HG03039 (cell line): Measurements from ENCODE around the gene KDM3A.

Experiments
- ATAC-seq: cut with Tn5 transposase; IDR thresholded peaks from one replicate; pipeline ENCODE4 v1.9.1; 2021; ENCODE audit warnings: mild to moderate bottlenecking, moderate library complexity; ENCODE audit not compliant: unreplicated experiment

KDM3A gene

GRCh38 chr2:86512034-86512433 is 70.9 kb downstream of the KDM3A start:
- ATAC-seq = no peak

GRCh38 chr2:86512892-86513291 is 71.7 kb downstream of the KDM3A start:
- no peak for ATAC-seq

- no peak for ATAC-seq
Measured at GRCh38 chr2:86513948-86514660, 72.9 kb downstream of the KDM3A start.

- ATAC-seq = no peak
Measured at GRCh38 chr2:86518481-86518880, 77.3 kb downstream of the KDM3A start.

GRCh38 chr2:86519349-86519748 is 78.2 kb downstream of the KDM3A start:
- ATAC-seq = no peak

GRCh38 chr2:86520153-86520552 is 79.0 kb downstream of the KDM3A start:
- no peak for ATAC-seq

- ATAC-seq = no peak
Measured at GRCh38 chr2:86521922-86522321, 80.8 kb downstream of the KDM3A start.

GRCh38 chr2:86522711-86523110 is 81.5 kb downstream of the KDM3A start:
- ATAC-seq = no peak

GRCh38 chr2:86523491-86523890 is 82.3 kb downstream of the KDM3A start:
- no peak for ATAC-seq

GRCh38 chr2:86525421-86526340 is 84.5 kb downstream of the KDM3A start:
- no peak for ATAC-seq

- ATAC-seq = no peak
Measured at GRCh38 chr2:86533589-86533988, 92.4 kb downstream of the KDM3A start.

- no peak for ATAC-seq
Measured at GRCh38 chr2:86541334-86541733, 100.2 kb downstream of the KDM3A start.
